Activated CD8-positive, alpha-beta T cell treated with anti-CD3 and anti-CD28 coated beads for 36 hours (primary cell): ENCODE data around the gene FSTL4. TPM values are rescaled to one million over a fixed set of nuclear protein-coding genes. Genes with fewer than 3 reads are reported as not detected.
A peak's percentile ranks its signal among the peaks of the same experiment; 100 is the strongest.

Source experiments
- ATAC-seq: fragments of 200-7000 bp; cut with Tn5 transposase; one replicate; pipeline ENCODE4 v1.10.0; 2021; ENCODE audit warnings: mild to moderate bottlenecking, moderate library complexity
- CTCF ChIA-PET: fragments of 350-600 bp; sonication (Branson Sonifier 250); formaldehyde crosslinking; loops from one replicate; lab custom pipeline; 2021; ENCODE audit warnings: antibody characterized with exemption; lab: Charles Lee
- POLR2A ChIA-PET: fragments of 350-600 bp; sonication (Branson Sonifier 250); formaldehyde crosslinking; loops from one replicate; lab custom pipeline; 2021; ENCODE audit warnings: antibody characterized with exemption; lab: Charles Lee
- DNase-seq: peaks from one replicate; pipeline ENCODE4 v3.0.0-alpha.2; 2020
- H3K27ac Mint-ChIP-seq: one replicate; pipeline ENCODE4 v1.8.0; 2021; ENCODE audit warnings: mild to moderate bottlenecking, mixed read lengths
- H3K27me3 Mint-ChIP-seq: one replicate; pipeline ENCODE4 v1.8.0; 2021; ENCODE audit warnings: mixed read lengths
- H3K36me3 Mint-ChIP-seq: one replicate; pipeline ENCODE4 v1.8.0; 2021; ENCODE audit warnings: low read depth, mixed read lengths
- H3K4me1 Mint-ChIP-seq: one replicate; pipeline ENCODE4 v1.8.0; 2021; ENCODE audit warnings: low read depth, mixed read lengths
- H3K4me3 Mint-ChIP-seq: one replicate; pipeline ENCODE4 v1.8.0; 2021; ENCODE audit warnings: mild to moderate bottlenecking, moderate library complexity, mixed read lengths
- H3K9me3 Mint-ChIP-seq: one replicate; pipeline ENCODE4 v1.8.0; 2021; ENCODE audit warnings: mixed read lengths
- intact Hi-C: fragments of 100-400 bp; cut with micrococcal nuclease; formaldehyde crosslinking; loops from one replicate; pipeline ENCODE4 v1.10.0; 2022
- total RNA-seq, 2 experiments: library from RNA; stranded (reverse); gene quantifications; one replicate each; pipeline ENCODE4 v1.2.3, GENCODE V29; 2021
- TF ChIP-seq, protein P1 (sequence below): fragments of 200-600 bp; IDR thresholded peaks from one replicate; pipeline ENCODE4 v1.8.0; 2022; ENCODE audit warnings: antibody characterized with exemption, mild to moderate bottlenecking

Gene FSTL4
- total RNA-seq, 2 experiments from 2014 or later = not detected

DNA sequence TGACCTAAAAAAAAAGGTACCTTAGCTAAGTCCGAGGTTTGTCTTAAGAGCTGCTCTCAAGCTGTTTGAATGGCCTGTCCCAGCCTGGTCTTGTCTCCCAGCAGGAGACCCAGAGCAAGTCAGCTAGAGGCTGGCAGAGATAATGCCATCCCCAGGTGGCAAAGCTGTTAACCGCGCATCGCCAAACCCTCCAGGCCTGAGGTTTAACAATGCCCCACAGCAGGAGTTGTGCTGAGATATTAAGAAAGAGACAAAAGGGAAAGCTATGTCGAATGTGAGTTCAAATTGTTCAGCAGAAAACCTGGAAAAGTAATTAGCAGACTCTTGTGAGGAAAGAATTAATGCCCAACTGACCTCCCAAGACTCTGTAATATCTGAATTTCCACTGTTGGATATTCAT, 187.1 kb downstream of the FSTL4 start:
- TF ChIP-seq, protein P1, sequence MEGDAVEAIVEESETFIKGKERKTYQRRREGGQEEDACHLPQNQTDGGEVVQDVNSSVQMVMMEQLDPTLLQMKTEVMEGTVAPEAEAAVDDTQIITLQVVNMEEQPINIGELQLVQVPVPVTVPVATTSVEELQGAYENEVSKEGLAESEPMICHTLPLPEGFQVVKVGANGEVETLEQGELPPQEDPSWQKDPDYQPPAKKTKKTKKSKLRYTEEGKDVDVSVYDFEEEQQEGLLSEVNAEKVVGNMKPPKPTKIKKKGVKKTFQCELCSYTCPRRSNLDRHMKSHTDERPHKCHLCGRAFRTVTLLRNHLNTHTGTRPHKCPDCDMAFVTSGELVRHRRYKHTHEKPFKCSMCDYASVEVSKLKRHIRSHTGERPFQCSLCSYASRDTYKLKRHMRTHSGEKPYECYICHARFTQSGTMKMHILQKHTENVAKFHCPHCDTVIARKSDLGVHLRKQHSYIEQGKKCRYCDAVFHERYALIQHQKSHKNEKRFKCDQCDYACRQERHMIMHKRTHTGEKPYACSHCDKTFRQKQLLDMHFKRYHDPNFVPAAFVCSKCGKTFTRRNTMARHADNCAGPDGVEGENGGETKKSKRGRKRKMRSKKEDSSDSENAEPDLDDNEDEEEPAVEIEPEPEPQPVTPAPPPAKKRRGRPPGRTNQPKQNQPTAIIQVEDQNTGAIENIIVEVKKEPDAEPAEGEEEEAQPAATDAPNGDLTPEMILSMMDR = no peak
- Mint-ChIP-seq H3K27me3 (peaks cover 14% of the 10 kb centered on the region), H3K4me1 (peaks cover 9% of the 10 kb centered on the region), H3K36me3 (no peaks in the 10 kb centered on the region), H3K27ac (no peak overlapping the region), H3K4me3 (no peak overlapping the region), H3K9me3 (no peaks in the 10 kb centered on the region)
- intact Hi-C loops = no loop called here
- ChIA-PET POLR2A (no interaction called here), CTCF (interaction anchor here (1.0 to 5.4 kb wide), 11 partner anchors 9 to 444 kb away, joined by 3 to 52 read pairs (median 8); no protein-coding TSS in a partner anchor)
- DNase-seq (no peak), ATAC-seq (no peak)

DNA sequence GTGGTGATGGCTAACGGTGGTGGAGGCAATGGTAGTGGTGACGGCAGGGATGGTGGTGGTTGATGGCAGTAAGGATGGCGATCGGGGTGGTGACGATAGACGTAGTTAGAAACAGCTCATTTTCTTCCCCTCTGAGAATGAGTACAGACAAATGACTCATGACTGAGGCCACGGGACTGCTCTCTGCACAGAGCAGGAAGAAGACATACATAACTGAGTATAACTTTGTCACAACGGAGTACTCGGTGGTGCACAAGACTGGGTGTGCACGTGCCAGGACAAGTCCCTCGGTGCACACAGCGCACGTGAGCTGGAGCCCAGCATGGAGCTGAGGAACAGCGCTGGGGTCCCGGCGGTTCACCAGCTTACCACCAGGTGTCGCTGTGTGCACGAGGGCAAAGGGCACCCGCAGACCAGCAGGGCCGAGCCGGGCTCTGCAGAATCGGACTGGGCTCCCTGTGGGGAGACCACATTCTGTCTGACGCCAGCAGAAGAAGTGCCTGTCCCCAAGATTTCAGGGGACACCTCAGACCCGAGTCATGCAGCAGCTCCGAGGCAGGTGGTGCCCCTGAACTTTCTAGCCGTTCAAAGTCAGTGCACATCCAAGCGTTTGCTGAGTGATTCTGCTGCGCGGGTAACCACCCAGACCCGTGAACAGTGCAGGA, 188.6 kb downstream of the FSTL4 start:
- ChIA-PET POLR2A (interaction anchor here (0.8 to 1.7 kb wide), 3 partner anchors 10 to 23 kb away, joined by 3 to 4 read pairs (median 4); no protein-coding TSS in a partner anchor), CTCF (interaction anchor here (0.6 to 5.4 kb wide), 46 partner anchors 9 to 556 kb away, joined by 3 to 52 read pairs (median 5); no protein-coding TSS in a partner anchor)
- H3K4me3 Mint-ChIP-seq = no peak overlapping the region
- H3K4me1 Mint-ChIP-seq = peaks cover 9% of the 10 kb centered on the region
- H3K27me3 Mint-ChIP-seq = peaks cover 14% of the 10 kb centered on the region
- TF ChIP-seq, protein P1 = peak; percentile 98
- H3K27ac Mint-ChIP-seq = no peak overlapping the region
- DNase-seq = peak; percentile 78
- H3K36me3 Mint-ChIP-seq = no peaks in the 10 kb centered on the region
- peak; percentile 94 for ATAC-seq
- intact Hi-C loops = no loop called here
- no peaks in the 10 kb centered on the region for H3K9me3 Mint-ChIP-seq

DNA sequence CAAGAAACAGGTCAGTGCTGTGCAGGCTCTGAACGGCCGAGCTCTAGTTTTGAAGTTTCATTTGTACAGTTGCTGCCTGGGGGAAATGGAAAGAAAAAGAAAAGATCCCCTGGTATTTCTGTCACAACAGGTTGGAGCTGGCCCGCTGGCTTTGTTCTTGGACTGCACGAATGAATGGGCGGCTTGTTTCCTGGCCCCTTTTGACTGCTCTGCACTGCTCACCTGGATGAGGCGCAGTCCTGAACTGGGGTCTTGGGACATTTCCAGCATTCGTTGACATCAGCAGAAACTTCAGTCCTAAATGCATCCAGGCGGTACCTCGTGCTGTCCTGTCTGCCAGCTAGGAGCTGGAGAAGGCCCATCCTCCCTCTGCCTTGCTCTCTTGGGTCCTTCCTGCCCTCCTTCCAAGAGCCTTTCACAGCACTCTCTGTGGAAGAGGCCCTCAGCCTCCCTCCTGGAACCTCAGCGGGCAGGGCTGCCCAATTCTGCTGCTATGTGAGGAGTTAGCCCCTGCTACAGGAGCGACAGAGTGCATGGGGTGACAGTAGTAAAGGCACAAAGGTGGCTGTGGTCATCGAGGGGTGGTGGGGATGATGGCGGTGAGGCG, 189.2 kb downstream of the FSTL4 start:
- intact Hi-C loops = no loop called here
- DNase-seq = no peak
- H3K27ac Mint-ChIP-seq = no peak overlapping the region
- ATAC-seq = no peak
- ChIA-PET CTCF (interaction anchor here (0.6 to 5.4 kb wide), 46 partner anchors 9 to 557 kb away, joined by 3 to 52 read pairs (median 5); no protein-coding TSS in a partner anchor), POLR2A (interaction anchor here (0.8 to 1.7 kb wide), 3 partner anchors 11 to 22 kb away, joined by 3 to 4 read pairs (median 4); no protein-coding TSS in a partner anchor)
- peaks cover 15% of the 10 kb centered on the region for H3K27me3 Mint-ChIP-seq
- TF ChIP-seq, protein P1 = no peak
- no peaks in the 10 kb centered on the region for H3K36me3 Mint-ChIP-seq
- H3K4me1 Mint-ChIP-seq = peaks cover 9% of the 10 kb centered on the region
- H3K4me3 Mint-ChIP-seq = no peak overlapping the region
- H3K9me3 Mint-ChIP-seq = no peaks in the 10 kb centered on the region

DNA sequence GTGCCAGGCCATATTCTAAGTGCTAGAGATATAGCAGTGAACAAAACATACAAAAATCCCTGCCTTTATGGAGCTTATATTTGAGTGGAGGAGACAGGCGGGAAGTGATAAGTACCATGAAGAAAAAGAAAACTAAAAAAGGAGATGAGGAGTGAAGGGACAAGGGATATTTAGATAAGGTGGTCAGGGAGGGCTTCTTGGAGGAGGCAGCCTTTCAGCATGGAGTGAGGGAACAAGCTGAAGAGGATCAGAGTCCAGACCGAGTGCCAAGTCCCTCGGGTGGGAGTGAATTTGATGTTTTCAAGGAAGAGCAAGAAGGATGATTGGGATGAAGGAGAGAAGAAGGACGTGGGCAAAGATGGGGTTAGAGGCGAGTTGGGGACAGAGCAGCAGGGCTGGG, 190.5 kb downstream of the FSTL4 start:
- no peak for DNase-seq
- H3K9me3 Mint-ChIP-seq = no peaks in the 10 kb centered on the region
- peaks cover 20% of the 10 kb centered on the region for H3K27me3 Mint-ChIP-seq
- ChIA-PET POLR2A (interaction anchor here (0.6 kb wide), 1 partner anchor 403 kb away, joined by 3 read pairs; no protein-coding TSS in a partner anchor), CTCF (interaction anchor here (1.1 to 5.4 kb wide), 7 partner anchors 10 to 448 kb away, joined by 3 to 36 read pairs (median 4); no protein-coding TSS in a partner anchor)
- TF ChIP-seq, protein P1 = no peak
- H3K4me1 Mint-ChIP-seq = peaks cover 9% of the 10 kb centered on the region
- intact Hi-C loops = no loop called here
- H3K4me3 Mint-ChIP-seq = no peak overlapping the region
- ATAC-seq = no peak
- no peak overlapping the region for H3K27ac Mint-ChIP-seq
- H3K36me3 Mint-ChIP-seq = no peaks in the 10 kb centered on the region
